Epidermal melanocyte (primary cell): Measurements from ENCODE around the gene CNGA2.
"Not testable (repeated sequence)": the region's sequence is repeated elsewhere in the genome, so short reads cannot be mapped to it uniquely, and the experiment has no call there.

Source experiments
- DNase-seq: peaks from one replicate; pipeline ENCODE4 v3.0.0; 2011; ENCODE audit warnings: low spot score; ENCODE audit not compliant: insufficient read length

CNGA2 gene

DNA sequence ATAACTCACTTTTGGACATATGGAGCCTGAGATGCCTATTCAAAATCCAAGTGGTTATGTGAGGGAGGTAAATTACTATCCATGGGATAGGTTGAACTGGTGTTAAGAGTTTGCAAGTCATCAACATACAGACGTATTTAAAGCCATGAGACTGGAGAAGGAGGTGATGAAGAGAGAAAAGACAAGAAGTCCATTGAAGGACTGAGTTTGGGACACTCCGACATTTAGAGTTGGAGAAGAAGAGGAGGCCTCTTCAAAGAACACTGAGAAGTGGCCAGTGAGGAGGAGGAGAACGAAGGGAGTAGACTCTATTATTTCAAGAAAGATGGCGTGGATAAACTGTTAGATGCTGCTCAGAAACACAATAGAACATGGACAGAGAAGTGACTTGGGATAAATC lies at the start of gene CNGA2:
CNGA2 (plus strand) TSS at position 301 of the 400 bp plus-strand sequence. CDS start 3,738 bp downstream, outside the sequence.
- no peak for DNase-seq

DNA sequence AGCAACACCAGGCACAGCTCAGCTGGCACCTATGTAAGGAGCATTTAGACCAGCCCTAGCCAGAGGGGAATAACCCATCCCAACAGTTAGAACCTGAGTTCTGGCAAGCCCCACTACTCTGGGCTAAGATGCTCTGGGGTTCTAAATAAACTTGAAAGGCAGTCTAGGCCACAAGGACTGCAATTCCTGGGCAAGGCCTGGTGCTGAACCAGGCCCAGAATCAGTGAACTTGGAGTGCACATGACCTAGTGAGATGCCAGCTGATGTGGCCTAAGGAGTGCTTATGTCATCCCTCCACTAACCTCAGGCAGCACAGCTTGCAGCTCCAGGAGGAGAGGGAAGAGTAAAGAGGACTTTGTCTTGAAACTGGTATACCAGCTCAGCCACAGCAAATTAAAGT lies 46.9 kb upstream of the CNGA2 start:
- no peak for DNase-seq

DNA sequence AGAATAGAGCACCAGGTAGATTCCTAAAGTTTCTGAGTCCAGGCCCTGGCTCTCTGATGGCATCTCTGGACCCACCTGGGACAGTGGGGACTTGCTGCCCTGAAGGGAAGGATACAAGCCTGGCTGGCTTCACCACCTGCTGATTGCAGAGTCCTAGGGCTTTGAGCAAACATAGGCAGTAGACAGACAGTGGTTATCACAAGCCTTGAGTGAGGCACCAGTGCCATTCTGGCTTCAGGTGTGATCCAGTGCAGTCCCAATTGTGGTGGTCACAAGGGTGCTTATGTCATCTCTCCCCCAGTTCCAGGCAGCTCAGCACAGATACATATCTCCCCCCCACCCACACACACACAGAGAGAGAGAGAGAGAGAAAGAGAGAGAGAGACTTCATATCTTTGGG lies 45.9 kb upstream of the CNGA2 start:
- DNase-seq = no peak

DNA sequence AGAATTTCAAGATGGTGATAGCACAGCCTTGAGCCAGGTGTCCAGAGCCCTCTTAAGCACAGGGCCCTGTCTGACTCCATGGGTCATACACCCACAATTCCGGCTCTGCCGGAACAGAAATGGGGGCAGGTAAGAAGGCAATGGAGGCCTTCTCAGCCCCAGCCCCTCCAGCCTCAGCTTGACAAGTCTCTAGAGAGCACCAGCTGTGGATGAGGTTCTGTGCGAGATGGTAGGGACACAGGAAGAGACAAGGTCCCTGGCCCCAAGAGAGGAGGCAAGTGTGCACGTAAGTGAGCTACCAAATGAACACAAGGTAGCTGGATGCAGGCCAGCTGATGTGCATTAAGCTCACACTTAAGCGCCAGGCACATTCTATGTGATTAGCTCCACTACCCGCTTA lies 41.7 kb upstream of the CNGA2 start:
- DNase-seq = no peak

DNA sequence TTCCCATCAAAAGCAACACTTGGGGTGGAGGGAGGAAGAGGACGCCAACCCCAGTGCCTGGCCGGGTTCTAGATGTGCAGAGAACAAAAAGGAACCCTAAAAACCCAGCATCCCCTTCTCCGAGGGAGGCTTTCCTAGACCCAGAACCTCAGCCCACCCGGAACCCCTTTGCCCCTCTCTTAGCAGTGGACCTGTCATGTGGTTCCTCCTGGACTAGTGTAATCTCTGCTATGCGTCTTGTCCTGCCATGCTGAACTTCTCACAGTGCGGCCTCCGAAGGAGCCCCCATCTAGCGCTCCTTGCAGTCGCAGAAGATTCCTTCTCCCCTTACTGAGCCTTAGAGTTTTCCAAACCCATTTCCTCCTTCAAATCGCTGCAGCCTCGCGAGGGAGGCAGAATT lies 40.4 kb upstream of the CNGA2 start:
- no peak for DNase-seq

DNA sequence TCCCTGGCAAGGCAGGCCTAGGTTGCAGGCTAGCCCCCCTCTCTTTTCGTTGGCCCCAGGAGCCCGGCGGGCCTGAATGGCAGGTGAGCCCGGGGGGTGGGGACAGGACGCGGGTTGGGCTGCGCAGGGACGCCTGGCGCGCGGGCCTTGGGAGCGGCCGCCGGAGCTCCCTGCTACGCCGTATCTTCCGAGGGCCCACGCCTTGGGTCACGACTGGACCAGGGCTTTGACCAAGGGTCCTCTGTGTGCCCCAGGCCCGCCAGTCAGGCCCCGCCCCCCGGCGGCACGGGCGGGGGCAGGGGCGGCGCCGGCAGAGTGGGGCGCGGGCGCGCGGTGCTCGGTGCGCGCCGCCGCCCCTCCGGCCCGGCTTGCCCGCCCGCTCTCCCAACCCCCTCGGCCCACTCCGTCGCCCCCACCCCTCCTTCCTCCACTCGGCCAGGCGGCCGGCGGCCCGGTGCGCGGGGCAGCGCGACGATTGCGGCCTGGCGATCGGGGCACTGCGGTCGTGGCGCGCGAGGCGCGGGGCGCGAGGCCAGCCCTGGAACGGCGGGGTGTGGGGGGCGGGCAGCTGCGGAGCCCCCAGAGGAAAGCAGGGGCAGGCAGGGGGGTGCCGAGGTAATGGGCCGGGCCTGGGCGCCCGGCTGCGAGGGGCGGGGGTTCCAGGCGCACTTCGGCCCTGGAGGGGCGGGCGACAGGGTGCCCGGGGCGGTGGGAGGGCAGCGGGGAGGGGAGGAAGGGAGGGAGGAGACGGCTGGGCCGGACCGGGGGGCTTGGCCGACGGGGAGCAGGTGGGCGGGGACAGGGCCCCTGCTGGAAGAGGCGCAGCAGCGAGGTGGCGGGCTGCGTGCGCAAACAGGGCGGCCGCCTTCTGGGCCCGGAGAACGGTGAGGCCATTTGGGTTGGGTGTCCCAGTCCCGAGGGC lies 39.6 kb upstream of the CNGA2 start, which contains the start of gene PRRG3:
PRRG3 (plus strand) TSS at position 798 of the 922 bp plus-strand sequence. CDS start 3,357 bp downstream, outside the sequence.
- DNase-seq = no peak

DNA sequence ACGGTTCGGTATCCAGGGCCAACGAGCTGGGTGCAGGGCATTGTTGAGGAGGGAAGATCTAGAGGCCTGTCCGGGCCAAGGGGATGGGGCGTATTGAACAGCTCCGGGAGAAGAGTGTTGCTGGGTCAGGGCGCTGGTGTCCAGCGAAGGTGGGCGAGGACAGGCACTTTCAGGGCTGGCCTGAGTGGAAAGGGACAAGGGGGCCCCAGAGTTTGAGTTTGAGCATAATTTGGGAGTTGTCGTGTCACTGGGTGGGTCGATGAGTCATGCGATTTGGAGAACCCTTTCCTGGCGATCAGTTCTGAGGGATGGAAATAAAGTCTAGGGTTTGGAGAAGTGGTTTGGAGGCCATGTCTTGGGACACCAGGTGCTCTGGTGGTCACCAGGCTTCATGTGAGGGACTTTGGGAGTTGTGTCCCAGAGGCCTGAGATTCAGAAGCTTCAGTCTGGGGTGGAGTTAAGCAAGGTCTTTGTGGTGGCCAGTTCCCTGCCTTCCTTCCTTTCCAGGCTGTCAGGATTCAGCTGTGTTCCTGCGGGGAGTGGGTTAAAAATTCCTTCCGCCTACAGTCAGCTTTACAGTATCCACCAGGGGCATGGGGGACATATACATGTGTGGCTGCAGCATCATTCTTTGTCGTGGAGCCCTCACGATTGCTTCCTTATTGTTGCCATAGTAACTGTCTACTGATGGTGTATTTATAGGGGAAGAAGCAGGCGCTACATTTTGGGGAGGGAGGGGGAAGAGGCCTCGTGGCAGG lies 38.8 kb upstream of the CNGA2 start:
- no peak for DNase-seq

DNA sequence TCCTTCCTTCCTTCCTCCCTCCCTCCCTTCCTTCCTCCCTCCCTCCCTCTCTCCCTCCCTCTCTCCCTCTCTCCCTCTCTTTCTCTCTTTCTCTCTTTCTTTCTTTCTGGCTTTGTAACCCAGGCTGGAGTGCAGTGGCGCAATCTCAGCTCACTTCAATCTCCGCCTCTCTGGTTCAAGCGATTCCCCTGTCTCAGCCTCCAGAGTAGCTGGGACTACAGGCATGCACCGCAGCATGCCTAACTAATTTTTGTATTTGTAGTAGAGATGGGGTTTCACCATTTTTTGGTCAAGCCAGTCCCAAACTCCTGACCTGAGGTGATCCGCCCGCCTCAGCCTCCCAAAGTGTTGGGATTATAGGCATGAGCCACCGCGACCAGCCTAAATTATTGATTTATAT lies 37.5 kb upstream of the CNGA2 start:
- not testable (repeated sequence) for DNase-seq

DNA sequence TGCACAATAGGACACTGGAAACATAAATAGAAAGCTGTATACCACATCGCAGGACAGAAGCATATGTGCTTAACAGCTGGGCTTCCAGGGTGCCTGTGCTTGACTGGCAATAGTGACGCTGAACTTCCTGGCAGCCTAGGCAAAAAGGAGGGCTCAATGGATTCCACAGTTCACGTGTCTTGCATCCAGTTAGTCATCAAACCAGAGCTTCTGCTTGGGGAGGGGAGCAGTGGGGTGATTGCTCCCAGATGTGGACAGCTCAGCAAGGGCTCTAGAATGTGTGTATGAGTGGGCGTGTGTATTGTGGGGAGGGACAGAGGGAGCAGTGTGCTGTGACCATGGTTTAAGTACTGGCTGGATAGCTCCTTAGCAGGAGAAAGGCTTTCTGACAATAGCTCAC lies 37.0 kb upstream of the CNGA2 start:
- DNase-seq = no peak

DNA sequence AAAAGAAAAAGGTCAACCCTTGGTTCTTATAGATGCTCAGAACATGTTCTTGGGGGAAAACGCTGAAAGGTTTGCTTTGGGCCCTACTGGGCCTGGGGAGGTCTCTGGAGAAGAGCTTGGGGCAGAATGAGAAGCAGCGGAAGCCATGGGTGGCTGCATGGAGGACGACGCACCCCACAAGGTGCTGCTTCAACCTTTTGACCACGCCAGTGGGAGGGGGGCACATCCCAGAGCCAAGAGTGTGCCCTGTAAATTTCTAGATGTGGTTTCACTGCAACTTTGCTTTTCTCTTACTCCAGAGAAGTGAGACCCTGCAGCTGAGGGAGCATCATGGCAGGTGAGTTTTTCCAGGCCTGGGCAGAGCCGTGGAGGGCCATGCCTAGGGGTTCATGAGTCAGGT lies 36.1 kb upstream of the CNGA2 start:
- no peak for DNase-seq

DNA sequence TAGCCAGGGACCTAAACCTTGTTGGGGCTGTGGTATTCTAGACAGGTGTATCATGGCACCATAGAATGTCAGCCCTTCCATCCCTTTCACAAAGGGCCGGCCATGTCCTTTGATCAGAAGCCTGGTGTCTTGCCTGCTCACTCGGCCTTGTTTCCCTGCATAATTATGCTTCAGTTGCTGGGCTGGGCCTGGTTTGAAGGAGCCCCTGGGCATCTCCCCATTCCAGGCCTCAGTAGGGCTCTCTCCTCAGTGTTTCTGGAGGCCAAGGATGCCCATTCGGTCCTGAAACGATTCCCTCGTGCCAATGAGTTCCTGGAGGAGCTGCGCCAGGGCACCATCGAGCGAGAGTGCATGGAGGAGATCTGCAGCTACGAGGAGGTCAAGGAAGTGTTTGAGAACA lies 34.8 kb upstream of the CNGA2 start:
- DNase-seq = no peak

DNA sequence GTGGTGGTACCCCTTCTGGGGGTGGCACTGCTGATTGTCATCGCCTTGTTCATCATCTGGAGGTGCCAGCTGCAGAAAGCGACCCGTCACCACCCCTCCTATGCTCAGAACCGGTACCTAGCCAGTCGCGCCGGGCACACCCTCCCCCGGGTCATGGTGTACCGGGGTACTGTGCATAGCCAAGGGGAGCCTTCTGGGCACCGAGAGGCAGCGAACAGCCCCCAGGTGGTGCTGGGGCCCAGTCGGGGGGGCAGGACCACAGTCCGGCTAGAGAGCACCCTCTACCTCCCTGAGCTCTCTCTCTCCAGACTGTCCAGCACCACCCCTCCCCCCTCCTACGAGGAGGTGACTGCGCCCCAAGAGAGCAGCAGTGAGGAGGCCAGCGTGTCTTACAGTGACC lies 34.0 kb upstream of the CNGA2 start:
- DNase-seq = no peak

DNA sequence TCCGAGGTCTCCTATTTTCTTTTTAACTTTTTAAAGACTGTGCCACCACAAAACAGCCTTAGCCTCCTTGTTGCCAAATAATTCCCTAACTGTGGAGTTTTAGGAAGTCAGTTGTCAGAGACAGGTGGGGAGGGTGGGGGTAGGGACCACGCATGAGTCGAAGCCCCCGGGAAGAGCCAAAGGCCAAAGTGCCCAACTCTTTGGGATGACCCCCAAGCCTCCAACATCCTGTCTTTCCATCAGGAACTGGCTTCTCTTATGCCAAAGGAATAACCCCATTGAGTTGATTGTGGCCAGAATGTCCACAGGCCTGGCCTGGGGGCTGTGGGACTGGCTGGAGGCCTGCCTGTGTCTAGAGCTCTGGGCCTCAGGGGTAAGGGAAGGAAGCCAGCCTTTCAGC lies 33.5 kb upstream of the CNGA2 start:
- DNase-seq = no peak

DNA sequence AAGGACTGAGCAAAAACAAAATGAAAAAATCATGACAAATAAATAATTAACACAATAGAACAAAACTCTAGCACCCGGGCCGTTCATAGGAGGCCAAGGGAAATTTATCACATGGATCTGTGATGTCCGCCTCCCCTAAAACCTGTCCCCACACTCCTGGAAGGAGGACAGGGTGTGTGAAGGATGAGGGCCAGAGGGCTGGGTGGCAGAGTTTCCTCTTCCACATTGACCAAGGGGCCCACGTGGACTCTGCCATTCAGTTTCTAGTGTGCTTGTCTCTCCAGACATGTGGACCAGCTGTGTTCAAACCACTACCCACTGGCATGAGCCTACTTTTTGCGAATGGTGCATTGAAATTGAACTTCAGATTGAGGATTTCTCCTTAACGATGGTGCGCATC lies 33.0 kb upstream of the CNGA2 start:
- no peak for DNase-seq

DNA sequence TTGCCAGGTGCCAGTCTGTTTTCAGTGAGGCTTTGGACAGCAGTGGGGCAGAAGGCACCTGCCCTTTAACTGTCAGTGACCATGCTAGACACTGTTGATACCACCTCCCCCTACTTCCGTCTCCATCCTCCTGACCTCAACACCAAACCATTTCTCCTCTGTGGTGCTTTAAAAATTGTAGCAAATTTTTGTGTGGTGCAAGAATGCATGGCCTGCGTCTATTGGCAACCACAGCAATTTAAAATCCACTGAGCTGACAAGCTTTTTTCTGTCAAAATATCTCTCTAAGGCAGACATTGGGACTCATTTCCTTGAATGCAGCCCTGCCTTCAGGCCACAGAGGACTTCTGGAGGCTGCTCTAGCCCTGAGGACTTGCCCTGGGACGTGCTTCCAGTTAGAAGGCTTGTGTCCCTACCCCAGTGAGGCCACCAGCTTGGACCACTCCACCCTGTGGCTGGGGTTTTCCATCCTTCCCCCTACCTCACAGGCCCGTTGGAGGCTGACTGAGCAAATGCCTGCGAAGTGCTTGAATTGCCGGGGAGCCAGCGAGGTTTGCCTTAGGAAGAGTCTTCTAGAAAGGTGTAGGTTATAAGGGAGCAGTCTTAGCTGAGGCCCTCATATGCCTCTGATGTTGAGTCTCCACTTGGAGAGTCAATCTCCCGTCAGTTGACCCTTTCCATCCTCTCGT lies 32.4 kb upstream of the CNGA2 start:
- DNase-seq = no peak

DNA sequence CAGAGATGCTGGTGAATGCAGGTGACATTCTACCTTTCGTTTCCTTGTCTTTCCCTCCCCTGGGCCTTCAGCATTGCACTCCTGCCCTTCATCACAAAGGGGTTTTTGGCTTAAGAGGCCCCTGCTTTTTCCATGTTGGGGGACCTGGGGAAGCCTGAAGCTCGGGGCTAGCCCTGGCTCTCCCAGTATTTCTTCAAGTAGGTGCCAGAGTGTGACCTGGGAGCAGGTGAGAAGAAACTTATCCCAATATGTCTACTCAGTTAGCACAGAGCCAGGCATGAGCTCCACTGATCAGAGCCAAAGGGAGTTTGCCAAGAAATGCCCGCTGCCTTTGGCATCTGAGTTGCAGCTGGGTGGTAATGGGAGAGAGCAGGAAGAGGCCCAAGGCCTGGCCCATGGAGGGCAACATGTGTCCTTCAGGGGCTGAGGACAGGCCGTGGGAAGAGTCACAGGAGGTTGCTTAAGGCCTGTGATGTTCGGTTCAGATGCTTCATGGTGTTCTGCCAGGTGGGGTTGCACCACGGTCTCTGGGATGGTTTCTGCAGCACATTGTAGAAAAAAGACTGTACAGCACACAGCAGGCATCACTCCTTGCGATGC lies 31.7 kb upstream of the CNGA2 start:
- no peak for DNase-seq

DNA sequence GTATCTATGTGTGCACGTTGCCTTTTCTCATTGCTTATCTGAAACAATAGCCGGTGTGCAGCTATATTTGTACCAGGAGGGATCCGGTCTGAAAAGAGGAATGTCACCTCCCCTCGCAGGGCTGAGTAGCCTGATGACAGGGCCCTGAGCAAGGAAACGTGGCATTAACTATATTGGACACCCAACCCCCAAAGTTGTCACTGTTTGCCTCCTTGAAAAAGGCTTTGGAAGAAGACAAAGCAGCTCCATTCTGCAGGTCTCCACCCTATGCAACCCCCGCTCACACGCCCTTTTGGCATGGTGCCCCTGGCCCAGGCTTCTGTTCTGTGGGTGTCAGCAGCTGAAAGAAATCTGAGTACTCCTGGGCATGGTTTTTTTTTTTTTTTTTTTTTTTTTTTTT lies 31.1 kb upstream of the CNGA2 start:
- no peak for DNase-seq

DNA sequence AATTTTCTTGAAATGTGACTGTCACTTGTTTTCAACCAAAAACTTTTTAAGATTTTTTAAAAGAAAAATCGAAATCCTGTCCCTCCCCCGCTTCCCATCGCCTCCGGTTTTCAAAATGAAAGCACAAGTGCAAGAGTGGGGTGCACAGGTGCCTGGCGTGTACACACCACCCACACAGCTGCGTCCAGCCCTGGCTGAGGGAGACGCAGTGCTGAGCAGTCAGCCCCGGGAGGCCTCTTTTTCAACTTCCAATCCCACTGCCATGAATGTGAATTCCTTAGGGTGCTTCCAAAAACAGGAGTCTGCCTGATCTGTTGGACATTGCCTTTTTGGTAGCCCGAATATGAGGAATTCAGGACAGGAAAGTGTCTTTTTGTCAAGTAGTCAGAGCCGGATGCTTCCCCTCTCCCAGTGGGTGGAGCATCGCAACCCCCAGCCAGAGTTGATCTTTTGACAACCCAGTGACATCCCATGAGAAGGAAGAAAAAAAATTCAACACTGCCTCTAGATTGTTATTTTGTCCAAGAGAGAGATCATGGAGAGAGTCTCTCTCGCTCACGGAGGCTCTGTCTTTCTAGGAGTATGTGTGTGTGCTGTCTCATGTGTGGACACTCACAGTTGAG lies 30.4 kb upstream of the CNGA2 start:
- no peak for DNase-seq

DNA sequence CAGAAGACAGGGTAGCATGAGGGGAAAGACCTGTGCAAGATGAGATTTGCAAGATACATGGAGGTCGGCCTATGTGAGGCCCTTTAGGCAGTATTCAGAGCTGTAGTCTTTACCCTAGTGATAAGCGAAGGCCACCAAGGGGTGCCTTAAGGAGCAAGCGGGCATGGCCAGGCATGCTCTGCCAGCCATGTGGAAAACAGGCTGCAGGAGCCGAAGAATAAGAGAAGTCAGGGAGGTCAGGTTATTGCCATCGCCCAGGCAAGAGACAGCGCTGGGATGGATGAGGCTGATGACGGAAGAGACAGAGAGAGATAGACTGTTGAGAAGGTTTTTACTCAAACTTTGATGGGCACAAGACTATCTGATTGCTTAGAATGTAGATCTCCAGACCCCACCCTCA lies 25.7 kb upstream of the CNGA2 start:
- DNase-seq = no peak

DNA sequence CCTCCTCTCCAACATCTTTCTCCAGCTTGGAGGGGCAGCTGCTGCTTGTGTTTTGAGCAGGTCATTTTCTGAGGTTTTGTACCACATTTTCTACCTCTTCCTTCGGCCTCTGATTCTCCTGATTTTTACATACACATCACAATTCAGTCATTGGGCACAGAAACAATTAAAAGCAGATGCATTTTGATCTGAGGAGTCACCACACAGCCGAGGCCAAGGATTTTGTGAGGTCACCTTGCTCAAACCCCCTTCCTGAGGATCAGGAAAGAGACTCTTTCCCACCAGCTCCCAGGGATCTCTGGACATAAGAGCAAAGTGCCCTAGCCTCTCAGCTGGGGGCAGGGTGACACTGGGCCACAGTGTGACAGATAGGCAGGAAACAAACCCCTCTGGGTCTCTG lies 24.1 kb upstream of the CNGA2 start:
- no peak for DNase-seq

DNA sequence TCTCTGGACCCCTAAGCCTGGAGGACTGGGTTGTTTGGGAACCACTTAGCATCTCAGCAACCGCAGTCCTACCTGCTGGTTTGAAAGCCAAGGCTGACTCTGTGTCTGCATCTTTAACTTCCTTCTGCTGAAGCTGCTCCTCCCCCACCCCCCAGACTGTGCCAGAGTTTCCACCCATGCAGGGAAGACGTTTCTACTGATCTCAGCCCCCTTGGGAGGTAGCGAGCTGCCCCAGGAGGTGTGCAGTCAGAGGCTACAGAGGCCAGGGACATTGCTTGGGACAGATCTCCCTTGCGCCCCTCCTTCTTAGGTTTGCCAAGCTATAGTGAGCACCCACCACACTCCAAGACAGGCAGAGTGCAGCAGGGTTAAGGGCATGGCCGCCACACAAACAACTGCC lies 23.4 kb upstream of the CNGA2 start:
- DNase-seq = no peak
